HG02938 (cell line): Measurements from ENCODE around the gene BABAM2.

Experiments used
- ATAC-seq: cut with Tn5 transposase; IDR thresholded peaks from one replicate; pipeline ENCODE4 v1.9.1; 2021; ENCODE audit warnings: mild to moderate bottlenecking, moderate library complexity; ENCODE audit not compliant: unreplicated experiment

Gene BABAM2

DNA sequence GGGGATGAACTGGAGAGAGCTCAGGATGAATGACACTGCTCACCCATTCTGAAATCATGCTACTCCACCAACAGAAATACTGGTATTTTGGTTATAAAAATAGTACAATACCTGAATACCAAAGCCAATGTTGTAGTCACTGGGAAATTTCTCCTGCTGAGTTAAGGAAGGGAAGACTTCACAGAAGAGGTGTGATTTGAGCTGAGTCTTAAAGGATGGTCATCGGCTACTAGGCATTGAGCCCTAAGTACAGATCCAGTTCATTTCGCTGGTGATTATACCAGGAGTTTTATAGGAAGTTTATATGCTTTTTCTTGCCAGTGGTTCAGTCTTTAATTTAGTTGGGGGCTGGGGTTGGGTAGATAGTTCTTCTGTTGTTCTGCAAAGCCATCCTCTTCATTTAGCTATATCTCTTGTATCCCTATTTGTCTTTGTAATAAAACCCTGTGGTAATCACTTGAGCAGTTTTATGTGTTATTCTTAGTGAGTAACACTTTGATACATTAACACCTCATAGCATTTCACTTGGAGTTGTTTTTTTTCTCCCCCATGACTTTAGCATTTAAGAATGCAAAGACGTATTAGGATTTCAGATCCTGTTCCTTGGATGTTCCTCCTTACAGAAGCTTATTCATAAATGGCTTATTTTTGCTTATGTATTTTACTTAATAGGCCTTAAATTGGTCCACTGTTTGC lies 262.2 kb downstream of the BABAM2 start:
- no peak for ATAC-seq

DNA sequence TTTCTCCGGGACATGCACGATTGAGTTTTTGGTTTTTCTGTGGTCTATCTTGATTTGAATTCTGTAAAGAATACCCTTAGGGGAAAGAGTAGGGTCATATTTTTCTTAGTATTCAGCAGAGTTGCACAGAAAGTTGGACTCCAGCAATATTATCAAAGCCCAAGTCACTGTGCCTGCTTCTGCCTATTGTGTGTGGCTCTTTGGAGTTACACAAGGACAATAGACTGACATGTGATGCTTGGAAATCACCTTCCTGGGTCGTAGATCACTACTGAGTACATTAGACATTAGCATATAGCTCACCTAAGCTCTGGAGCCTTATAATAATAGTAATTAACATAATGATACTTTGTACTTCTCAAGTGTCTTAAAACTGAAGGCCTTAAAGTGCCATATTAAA lies 263.3 kb downstream of the BABAM2 start:
- no peak for ATAC-seq

DNA sequence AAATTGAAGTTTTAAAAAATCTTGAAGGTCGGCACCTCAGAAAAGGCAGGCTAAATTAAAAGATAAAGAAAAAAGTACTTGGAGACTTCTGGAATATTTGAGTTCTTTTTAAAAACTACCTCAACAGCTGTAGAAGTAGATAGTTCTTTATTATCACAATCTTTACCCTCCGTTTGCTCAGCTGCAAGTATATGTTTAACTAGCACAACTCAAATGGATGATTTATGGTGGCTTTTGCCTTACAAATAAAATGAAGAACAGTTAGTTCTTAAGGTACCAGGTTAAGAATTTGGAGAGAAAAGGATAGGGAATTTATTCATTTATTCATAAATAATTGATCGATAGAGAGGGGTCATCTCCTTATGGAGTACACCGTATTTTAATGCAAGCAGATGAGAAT lies 264.6 kb downstream of the BABAM2 start:
- no peak for ATAC-seq

DNA sequence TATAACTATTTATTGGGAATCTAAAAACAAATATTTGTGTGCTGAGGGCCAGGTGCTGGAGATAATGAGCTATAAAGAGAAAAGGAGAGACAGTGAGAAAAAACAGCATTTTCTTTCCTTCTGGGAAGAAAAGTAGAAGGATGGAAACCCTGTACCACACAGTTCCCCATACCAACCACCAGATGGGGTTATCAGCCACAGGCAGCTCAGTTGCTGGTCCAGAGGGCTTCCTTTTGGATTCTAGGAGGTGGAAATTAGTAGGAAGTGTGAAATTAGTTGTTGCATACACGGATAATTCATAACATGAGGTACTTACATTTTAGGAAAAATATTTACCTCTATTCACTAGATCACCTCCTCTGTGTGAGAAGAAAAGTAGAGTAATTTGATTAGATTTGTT lies 265.1 kb downstream of the BABAM2 start:
- ATAC-seq: no peak

DNA sequence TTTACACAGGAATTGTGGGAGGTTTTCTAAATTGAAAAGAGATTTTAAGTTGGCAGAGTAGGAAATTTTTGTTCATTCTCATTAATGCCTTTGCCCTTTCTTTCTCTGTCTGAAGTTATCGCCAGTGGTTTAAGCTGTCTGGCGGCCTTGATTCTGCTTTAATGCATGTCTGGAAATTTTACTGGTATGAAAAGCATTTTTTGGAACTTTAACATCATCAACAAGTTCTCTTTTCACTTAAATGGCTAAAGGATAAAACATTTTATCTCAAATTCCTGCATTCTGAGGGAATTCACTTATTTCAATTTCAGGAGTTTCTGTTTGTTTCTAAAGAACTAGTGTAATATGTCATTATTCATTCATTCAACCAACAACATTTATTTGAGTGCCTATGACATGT lies 268.3 kb downstream of the BABAM2 start:
- ATAC-seq: no peak

DNA sequence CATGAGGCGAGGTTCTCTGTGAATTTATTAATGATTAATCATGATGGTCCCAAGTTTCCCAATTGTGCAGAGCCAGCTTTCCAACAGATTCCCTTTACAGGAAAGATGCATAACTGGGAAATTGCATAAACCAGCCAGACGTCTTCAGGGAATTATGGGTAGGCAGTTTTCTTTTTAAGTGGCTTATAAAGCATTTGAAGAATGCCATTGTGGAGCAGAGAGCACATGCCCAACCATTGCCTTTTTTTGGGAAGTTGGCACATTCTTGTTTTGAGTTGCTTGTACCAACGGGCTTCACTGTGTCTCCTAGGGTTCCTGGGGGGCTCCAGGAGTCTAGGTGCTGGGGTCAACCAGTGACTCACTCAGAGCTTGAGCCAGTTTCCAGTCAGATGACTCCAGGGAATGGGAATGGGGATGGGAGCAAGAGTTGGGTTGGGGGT lies 270.5 kb downstream of the BABAM2 start:
- no peak for ATAC-seq

DNA sequence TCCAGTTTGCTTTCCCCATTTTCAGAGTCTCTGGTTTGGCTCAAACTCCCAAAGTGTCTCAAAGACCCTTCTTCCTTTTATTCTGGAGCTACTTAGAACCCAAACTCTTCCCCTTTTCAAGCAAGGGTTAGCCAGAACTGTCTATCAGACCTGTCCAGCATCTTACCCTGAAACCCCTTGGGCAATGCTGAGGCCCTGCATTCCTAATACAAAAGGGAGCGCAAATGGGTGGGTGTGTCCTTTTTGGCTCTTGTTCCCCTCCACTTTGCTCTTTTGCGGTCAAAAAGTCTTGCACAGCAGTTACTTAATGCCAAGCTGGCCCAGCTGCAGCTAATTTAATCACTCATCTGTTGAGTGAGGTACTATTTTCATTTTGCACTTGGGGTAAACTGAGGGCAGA lies 270.9 kb downstream of the BABAM2 start:
- no peak for ATAC-seq

DNA sequence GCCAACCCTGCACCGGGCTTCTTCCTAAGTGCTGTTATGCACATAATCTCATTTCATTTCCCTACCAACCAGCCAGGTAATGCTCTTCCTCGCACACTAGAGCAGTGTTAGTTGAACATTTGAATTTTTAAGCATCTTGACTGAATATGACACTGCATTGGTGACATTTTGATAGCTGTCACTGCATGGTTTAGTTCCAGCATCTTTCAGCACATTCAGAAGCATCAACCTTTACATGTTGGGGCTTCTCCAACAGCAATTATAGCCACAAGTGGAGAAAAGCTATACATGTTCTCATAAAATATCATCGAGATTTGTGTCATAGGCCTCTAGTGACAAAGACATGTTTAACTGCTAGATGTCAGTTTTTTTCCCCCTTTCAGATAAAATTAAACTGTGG lies 272.0 kb downstream of the BABAM2 start:
- no peak for ATAC-seq

DNA sequence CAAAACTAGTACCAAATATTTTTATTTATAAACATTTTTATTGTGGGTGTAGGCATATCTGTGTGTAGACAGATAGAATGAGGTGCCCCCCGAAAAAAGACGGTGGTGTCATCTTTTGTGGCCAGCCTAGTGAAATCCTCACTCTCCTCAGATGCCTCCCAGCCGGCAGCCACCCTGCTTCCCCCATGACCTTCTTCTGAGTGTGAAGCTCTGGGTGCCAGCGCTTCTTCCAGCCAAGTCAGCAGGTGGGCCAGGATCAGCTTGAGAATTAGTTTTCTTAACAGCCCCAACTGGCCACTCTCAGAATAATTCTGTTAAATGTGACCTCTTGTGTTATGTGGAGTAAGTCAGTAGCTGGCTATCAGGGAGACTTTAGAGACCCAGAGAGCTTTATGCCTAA lies 272.5 kb downstream of the BABAM2 start:
- ATAC-seq: no peak

DNA sequence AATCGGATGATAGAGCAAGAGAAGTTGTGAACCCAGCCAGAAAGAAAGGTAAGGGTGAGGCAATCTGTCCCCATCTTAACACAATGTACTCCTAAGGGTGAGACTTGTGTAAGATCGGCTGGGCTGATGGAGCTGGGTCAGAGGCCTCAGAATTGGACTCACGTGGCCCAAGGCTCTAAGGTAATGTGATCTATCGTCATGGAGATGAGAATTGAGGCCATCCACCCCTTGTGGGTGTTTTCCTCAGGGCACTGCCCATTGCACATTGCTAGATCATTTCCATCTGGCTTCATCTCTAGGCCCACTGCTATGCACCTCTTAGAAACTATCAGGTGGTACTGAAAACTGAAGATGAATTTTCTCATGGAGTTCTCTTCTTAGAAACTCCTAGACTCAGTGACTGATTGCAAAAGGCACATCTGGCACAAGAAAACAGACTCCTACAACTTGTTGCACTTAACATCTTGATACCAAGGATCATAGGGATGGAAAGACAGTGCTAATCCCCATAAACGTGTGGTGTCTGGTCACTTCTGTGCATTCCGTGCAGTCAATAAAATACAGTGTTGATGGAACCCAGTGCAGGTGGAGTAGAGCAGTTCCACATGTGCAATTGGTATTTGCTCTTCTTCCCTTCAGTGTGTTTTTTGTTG lies 273.2 kb downstream of the BABAM2 start:
- ATAC-seq: no peak

DNA sequence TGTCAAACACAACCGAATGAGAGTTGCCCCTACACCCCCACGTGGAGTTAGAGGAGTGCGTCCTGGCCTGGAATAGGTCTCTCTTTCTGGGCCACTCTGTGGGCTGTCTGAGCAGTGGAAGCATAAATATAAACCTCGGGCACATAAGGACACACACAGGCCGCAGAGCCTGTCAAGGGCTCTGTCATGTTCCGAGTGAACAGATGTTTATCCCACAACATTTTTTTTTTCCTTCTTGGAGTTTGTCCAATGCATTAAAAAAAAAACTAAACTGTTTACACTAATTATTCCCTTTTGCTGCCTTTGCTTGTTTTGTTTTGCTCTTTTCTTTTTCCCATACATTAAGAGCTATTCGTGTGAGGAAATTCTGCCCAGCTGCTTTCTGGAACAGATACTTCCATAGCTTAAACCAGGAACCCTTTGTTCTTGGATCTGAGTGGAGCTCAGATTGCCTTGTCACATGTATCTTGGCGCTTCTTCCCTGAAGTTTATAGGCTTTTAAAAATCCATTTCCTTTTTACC lies 273.8 kb downstream of the BABAM2 start:
- no peak for ATAC-seq

DNA sequence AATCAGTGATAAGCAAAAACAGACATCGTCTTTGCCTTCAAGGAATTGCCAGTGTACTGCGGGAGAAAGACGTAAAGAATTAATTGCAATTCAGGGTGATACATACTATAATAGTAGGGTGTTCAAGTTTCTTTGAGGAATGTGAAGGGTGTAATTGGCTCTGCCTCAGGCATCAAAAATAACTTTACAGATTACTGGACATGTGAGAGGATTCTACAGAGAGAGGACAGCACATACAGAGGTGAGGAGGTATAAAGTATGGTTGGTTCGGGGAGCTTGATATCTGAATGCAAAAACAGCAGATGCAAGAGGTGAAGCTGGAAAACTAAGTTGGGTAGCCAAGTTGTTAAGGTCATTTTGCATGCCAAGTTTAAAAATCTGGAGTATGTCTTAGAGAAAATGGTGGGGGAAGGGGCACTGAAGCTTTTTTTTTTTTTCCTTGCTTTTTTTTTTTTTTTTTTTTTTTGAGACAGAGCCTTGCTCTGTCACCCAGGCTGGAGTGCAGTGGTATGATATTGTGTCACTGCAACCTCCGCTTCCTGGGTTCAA lies 274.6 kb downstream of the BABAM2 start:
- no peak for ATAC-seq

DNA sequence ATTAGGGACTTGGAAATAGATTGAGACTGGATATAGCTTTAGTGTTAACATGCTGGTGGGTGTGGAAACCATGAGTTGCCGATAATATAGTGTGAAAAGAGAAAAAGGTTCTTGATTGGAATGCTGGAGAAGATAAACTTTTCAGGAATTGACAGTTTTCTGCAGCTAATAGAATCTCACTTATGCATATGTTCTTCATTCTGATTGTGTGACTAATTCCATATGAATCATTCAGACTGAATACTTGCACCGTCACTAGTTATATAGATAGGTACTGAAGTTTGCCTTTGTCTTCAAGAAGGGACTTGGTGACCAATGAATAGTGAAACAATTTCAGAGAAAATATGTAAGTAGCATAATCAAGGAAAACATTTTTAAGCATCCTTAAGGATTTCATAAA lies 276.4 kb downstream of the BABAM2 start:
- no peak for ATAC-seq

DNA sequence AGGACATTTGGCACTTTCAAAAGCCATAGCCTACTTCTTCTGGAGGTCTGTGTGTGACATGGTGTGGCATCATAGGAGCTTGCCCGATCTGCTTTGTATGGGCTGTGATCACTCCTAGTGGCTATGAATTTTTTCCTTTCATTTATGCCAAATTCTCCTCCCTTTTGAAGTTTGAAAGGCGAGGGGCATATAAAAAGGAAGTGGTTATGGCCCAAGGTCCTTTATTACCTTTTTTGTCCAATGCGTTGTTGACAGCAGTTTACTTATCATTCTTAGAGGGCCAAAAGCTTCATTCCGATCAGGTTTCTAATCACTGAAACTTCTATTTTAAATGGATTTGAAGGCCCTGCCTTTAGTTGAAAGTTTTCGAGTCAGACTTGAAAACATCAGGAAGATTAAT lies 277.8 kb downstream of the BABAM2 start:
- ATAC-seq: no peak

DNA sequence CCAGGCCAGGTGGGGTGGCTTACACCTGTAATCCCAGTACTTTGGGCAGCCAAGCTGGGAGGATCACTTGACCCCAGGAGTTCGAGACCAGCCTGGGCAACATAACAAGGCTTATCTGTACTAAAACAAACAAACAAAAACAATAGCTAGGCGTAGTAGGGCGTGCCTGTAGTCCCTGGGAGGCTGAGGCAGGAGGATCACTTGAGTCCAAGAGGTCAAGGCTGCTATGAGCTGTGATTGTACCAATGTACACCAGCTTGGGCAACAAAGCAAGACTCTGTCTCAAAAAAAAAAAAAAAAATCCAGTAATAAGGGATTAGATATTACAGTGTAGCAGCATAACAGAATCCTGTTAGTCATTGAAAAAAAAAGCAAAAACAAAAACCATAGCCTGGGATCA lies 279.0 kb downstream of the BABAM2 start:
- ATAC-seq: no peak

DNA sequence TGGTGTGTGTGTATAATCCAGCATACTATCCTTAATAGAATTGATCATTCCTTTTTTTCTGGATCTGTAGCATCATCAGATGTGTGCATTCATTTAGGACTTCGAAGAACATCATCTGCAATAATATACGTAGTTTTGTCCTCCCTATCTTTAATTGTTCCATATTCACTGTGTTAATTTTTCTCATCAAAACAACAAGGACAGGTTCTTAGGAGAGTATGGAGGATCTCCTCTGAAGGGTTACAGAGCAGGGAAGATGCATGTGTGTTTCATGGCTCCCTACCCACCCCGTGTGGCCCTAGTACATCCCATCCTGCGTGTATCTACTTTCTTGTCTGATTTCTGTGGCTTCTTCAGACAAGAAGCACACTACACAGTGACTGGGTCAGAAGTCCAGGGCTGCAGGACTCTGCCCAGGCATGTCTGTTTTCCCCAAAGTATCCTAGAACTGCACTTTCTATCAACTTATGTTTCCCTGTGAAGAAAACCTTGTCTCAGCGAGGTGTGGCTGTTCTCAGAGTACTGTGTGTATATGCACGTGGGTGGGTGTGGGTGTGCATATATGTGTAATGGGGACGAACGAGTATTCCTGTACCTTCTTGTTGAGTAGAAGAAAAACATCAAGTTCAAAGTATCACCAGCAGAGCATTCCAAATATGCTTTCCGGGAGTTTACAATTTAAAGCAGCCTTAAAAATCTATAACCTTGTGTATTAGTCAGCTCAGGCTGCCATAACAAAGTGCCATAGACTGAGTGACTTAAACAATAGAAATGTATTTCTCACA lies 281.8 kb downstream of the BABAM2 start:
- ATAC-seq: no peak

DNA sequence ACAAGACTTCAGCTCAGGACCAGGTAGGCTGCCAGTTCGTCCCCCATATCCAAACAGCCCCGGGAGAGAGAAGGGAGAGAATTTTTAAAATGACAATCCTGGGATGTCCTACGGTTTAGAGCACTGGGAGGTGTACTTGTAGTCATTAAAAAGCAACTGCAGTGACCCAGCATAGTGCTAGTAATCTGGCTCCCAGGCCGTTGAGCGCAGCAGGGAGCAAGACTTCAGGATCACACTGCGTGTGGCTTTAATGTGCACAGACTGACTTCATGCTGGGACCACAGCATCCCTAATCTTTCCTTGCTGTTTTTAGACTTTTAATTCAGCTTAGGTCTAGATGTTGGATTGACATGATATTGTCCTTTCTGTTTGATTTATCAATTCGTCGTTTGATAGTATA lies 282.8 kb downstream of the BABAM2 start:
- no peak for ATAC-seq

DNA sequence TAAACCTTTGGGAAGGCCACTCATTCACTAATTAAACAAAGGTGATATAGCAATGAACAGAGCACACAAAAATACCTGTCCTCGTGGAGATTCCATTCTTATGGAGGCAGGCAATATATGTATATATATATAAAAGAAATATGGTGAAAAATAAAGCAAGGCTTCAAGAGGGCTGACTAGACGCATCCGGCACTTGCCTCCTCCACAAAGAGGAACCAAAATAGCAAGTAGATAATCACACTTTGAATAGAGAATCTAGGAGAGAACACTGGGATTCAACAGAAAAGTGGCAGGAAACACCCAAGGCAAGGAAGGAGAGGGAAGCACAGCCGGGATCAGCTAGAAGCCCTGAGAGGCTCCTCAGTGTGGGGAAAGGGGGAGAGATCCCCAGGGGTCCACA lies 283.7 kb downstream of the BABAM2 start:
- no peak for ATAC-seq

DNA sequence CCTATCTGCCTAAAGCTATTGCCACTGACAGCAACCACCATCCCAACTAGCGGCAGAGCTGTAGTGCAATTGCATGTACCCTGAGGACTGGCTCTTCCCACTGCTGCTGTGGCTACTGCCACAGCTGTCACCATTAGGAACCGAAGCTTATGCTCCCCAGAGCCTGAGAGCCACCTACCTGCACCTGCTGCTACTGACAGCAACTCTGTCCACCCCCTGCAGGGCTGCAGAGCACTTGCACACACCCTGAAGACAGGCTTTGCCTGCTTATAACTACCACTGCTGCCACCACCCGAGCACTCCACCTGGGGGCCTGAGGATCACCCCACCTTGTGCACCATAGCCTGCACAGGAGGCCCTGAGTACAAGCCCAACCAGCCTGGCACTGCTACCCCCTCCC lies 284.5 kb downstream of the BABAM2 start:
- no peak for ATAC-seq

DNA sequence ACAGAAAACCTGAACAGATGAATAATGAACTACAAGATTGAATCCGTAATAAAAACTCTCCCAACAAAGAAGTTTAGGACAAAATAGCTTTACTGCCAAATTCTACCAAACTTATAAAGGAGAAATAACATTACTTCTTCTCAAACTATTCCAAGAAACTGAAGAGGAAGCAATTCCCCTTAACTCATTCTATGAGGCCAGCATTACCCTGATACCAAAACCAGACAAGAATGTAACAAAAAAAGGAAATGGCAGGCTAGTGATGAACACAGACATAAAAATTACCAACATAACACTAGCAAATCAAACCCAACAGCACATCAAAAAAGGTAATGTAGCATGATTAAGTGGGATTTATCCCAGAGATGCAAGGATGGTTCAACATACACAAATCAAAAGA lies 288.4 kb downstream of the BABAM2 start:
- no peak for ATAC-seq

DNA sequence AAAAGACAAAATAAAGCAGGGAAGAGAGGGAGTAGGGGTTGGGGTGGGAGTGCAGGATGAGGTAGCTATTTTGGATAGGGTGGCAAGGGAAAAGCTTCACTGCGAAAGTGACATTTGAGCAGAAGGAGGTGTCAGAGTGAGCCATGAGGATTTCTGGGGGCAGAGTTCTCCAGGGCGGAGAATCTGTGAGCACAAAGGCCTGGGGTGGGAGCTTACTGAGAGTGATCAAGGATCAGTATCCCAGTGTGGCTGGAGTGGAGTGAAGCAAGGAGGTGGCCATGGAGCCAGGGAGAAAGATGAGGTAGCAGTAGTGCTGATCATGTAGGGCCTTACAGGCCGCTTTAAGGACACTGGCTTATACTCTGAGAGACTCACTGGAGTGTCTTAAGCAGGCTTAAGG lies 291.3 kb downstream of the BABAM2 start:
- no peak for ATAC-seq

DNA sequence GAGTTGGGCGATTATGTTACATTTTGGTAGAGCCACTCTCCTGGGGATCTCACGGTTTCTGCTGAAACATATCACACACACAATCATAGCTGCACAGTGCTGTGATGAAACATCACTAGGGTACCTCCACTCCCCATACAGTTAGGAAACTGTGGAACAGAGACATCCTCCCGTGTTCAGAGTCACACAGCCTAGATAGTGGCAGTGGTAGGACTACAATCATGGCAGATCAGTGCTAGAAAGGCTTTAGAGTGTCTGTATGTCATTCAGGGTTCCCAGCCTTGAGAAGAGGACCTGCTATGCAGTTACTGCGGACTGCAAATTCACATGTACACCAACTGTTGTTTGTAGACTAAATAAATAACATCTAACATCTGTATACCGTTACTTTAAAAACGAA lies 291.8 kb downstream of the BABAM2 start:
- ATAC-seq: no peak
